Lower lobe of right lung (tissue), 2 donors: Measurements from ENCODE around the gene NHS. TPM values are rescaled to one million over a fixed set of nuclear protein-coding genes. Genes with fewer than 3 reads are reported as not detected.

Source experiments
- ATAC-seq, 2 donors: fragments of 200-7000 bp; cut with Tn5 transposase; one replicate each; pipeline ENCODE4 v1.9.1; 2020 to 2022; ENCODE audit warnings: mild to moderate bottlenecking in 2 of 2, moderate library complexity in 2 of 2
- DNase-seq: peaks from one replicate; pipeline ENCODE4 v3.0.0-alpha.2; 2020
- H3K27ac ChIP-seq: fragments of 200-600 bp; one replicate; pipeline ENCODE4 v1.8.0; 2022
- H3K27me3 ChIP-seq: fragments of 200-600 bp; one replicate; pipeline ENCODE4 v1.8.0; 2022; ENCODE audit warnings: low read depth
- H3K36me3 ChIP-seq: fragments of 200-600 bp; one replicate; pipeline ENCODE4 v1.8.0; 2022; ENCODE audit warnings: mild to moderate bottlenecking
- H3K4me1 ChIP-seq: fragments of 200-600 bp; one replicate; pipeline ENCODE4 v1.8.0; 2022
- H3K4me3 ChIP-seq: fragments of 200-600 bp; one replicate; pipeline ENCODE4 v1.8.0; 2022; ENCODE audit warnings: mild to moderate bottlenecking
- H3K9me3 ChIP-seq: fragments of 200-600 bp; one replicate; pipeline ENCODE4 v1.8.0; 2022
- intact Hi-C: fragments of 100-400 bp; cut with DNase I; formaldehyde crosslinking; loops from one replicate; pipeline ENCODE4 v1.11.0; 2022
- total RNA-seq: library from RNA; stranded (reverse); fragmentation: NEBNext Ultra II Directional; extraction: Animal tissue kit (Norgen Biotek cat#: 25700); gene quantifications from one replicate; pipeline ENCODE4 v1.2.1, GENCODE V29; 2021
- TF ChIP-seq, protein P1 (sequence below): fragments of 200-600 bp; IDR thresholded peaks from one replicate; pipeline ENCODE4 v1.8.0; 2022; ENCODE audit warnings: antibody characterized with exemption, mild to moderate bottlenecking
- donor health status: DM: no; HTN: yes; CAD: no; lungs with severe emphysema.

NHS gene
- total RNA-seq, 1 donor from 2014 or later = 2.7 TPM

DNA sequence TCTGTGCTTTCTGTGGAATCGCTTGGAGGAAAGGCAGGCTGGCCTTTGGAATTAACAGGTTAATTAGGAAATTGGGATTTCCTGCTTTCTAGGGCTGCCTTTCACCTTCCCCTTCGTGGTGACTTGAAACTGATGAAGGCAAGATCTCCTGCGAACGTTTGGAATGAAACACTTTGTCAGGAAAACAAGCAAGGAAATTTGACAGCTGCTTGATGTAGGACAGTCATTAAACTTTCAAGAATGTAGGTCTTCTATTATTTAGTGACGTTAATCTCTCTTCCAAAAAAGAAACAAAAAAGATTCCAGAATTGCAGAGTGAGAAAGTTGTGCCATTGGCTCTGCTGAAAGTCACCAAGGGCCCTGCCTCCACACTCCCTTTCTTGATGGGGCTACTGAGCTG is 206.6 kb downstream of the NHS start:
- no peak overlapping the region for H3K4me3 ChIP-seq
- TF ChIP-seq, protein P1, sequence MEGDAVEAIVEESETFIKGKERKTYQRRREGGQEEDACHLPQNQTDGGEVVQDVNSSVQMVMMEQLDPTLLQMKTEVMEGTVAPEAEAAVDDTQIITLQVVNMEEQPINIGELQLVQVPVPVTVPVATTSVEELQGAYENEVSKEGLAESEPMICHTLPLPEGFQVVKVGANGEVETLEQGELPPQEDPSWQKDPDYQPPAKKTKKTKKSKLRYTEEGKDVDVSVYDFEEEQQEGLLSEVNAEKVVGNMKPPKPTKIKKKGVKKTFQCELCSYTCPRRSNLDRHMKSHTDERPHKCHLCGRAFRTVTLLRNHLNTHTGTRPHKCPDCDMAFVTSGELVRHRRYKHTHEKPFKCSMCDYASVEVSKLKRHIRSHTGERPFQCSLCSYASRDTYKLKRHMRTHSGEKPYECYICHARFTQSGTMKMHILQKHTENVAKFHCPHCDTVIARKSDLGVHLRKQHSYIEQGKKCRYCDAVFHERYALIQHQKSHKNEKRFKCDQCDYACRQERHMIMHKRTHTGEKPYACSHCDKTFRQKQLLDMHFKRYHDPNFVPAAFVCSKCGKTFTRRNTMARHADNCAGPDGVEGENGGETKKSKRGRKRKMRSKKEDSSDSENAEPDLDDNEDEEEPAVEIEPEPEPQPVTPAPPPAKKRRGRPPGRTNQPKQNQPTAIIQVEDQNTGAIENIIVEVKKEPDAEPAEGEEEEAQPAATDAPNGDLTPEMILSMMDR = no peak
- H3K36me3 ChIP-seq = no peaks in the 10 kb centered on the region
- H3K27me3 ChIP-seq = no peaks in the 10 kb centered on the region
- H3K4me1 ChIP-seq = no peaks in the 10 kb centered on the region
- intact Hi-C loops = no loop called here
- ATAC-seq (no peak), DNase-seq (no peak)
- H3K9me3 ChIP-seq = no peaks in the 10 kb centered on the region
- no peak overlapping the region for H3K27ac ChIP-seq

DNA sequence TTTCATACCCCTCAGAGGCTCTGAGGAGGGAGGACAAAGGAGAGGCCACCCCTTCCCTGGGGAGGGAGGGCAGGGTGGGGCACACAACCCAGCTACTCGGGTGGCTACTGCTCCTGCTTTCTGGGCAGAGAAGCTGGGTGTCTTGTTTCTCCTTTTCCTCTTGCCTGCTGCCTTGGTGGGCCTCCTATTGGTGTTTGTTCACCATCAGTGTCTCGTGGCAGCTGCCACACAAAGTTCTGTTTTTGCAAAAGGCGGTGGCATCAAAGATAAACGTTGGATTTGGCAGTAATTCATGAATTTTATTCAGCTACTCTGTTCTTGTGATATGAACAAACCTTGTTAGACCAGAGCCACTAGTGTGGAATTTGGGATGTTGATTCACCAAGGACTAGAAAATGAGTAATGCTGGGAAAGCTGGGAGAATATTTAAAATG is 209.3 kb downstream of the NHS start:
- intact Hi-C loops = no loop called here
- TF ChIP-seq, protein P1 = no peak
- Histone ChIP-seq H3K36me3 (no peaks in the 10 kb centered on the region), H3K27ac (no peak overlapping the region), H3K27me3 (no peaks in the 10 kb centered on the region), H3K4me1 (no peaks in the 10 kb centered on the region), H3K4me3 (no peak overlapping the region), H3K9me3 (no peaks in the 10 kb centered on the region)
- DNase-seq (no peak), ATAC-seq (no peak)

DNA sequence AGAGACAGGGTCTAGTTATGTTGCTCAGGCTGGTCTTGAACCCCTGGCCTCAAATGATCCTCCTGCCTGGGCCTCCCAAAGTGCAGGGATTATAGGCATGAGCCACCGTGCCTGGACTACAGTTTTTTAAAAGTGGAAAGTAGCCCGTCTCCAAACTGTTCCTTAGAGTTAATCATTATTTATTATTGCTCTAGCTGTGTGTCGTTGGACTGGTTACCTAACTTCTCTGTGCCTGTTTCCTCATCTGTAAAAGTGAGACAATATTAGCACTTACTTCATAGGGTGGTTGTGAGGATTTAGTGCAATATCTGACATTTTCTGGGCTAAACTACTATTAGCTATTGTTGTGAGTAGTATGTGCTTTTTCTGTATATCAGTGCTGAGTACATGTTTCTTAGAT is 210.0 kb downstream of the NHS start:
- no peak for ATAC-seq
- Histone ChIP-seq H3K4me1 (no peaks in the 10 kb centered on the region), H3K4me3 (no peak overlapping the region), H3K9me3 (no peaks in the 10 kb centered on the region), H3K36me3 (no peaks in the 10 kb centered on the region), H3K27ac (no peak overlapping the region), H3K27me3 (no peaks in the 10 kb centered on the region)
- intact Hi-C loops = no loop called here
- TF ChIP-seq, protein P1 = no peak
- no peak for DNase-seq

DNA sequence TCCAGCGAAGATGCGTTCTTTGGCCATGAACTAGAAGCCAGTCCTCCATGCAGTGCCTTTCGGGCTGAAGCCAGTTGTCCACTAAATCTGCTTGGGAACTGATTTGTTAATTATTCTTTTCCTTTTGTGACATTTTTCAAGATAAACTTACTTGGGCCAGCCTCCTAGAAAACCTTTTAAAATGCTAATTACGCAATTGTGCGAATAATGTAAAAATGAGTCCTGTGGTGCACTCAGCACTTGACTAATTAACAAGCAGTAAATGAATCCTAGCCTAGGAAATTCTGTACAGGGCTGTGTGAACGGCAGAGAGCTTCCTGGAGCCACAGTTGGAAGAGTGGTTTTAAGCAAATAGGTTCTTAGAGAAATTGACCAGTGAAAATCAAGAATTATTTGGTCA is 212.4 kb downstream of the NHS start:
- Histone ChIP-seq H3K9me3 (no peaks in the 10 kb centered on the region), H3K27ac (no peak overlapping the region), H3K27me3 (no peaks in the 10 kb centered on the region), H3K4me1 (no peaks in the 10 kb centered on the region), H3K36me3 (no peaks in the 10 kb centered on the region), H3K4me3 (no peak overlapping the region)
- DNase-seq (no peak), ATAC-seq (no peak)
- TF ChIP-seq, protein P1 = no peak
- intact Hi-C loops = no loop called here

DNA sequence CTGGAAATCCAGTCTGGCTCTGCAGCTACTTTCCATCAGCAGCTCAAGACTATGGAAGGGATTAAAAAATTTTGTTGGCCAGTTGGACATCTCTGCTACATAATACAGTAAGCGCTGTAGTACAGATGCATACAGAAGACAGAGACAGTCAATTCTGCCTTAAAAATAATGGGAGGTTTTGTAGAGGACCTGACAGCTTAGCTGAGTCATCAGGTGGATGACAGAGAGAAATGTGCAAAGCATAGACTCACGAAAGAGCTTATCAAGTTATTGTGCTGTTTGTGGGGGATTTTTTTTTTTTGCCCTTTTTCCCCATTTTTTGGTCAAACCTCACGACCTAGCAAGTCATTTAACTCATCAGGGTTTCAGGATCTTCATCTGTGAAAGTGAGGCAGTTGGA is 213.3 kb downstream of the NHS start:
- Histone ChIP-seq H3K36me3 (no peaks in the 10 kb centered on the region), H3K27ac (no peak overlapping the region), H3K27me3 (no peaks in the 10 kb centered on the region), H3K9me3 (no peaks in the 10 kb centered on the region), H3K4me1 (no peaks in the 10 kb centered on the region), H3K4me3 (no peak overlapping the region)
- ATAC-seq (no peak), DNase-seq (no peak)
- TF ChIP-seq, protein P1 = no peak
- intact Hi-C loops = no loop called here
